Thyroid gland (tissue), 4 donors: Measurements from ENCODE around the gene HES1. TPM values are rescaled to one million over a fixed set of nuclear protein-coding genes. Genes with fewer than 3 reads are reported as not detected.

Source experiments
- DNase-seq, 2 donors: peaks; one replicate each; pipeline ENCODE4 v3.0.0-alpha.2; 2019
- H3K27ac ChIP-seq, 3 donors: fragments of 200-600 bp; sonication (generic); 1 replicate in 2 of 3; 2 replicates in 1 of 3; pipeline ENCODE4 v1.5.1; 2016 to 2019; ENCODE audit warnings: mild to moderate bottlenecking in 1 of 3, moderate library complexity in 1 of 3
- H3K27me3 ChIP-seq: fragments of 200-600 bp; sonication (generic); one replicate; pipeline ENCODE4 v1.5.1; 2019
- H3K36me3 ChIP-seq, 2 donors: fragments of 200-600 bp; sonication (generic); one replicate each; pipeline ENCODE4 v1.5.1; 2016 to 2019
- H3K4me1 ChIP-seq, 2 donors: fragments of 200-600 bp; sonication (generic); one replicate each; pipeline ENCODE4 v1.5.1; 2017 to 2019
- H3K4me3 ChIP-seq, 3 donors: fragments of 200-600 bp; sonication (generic); replicated peaks in 1 of 3; 1 replicate in 2 of 3; 2 replicates in 1 of 3; pipeline ENCODE4 v1.5.1; 2016; ENCODE audit warnings: mild to moderate bottlenecking in 1 of 3
- H3K9me3 ChIP-seq: fragments of 200-600 bp; sonication (generic); one replicate; pipeline ENCODE4 v1.5.1; 2017
- CTCF ChIP-seq, 6 experiments: fragments of 200-600 bp in 3 of 6; fragments of 450-650 bp in 3 of 6; sonication (generic) in 3 of 6; IDR thresholded peaks; one replicate each; pipeline ENCODE4 v1.5.1; 2016 to 2019; ENCODE audit warnings: antibody characterized with exemption in 6 of 6, mild to moderate bottlenecking in 2 of 6, inconsistent platforms in 1 of 6, moderate library complexity in 1 of 6
- POLR2A ChIP-seq, 2 donors: fragments of 450-650 bp; IDR thresholded peaks; one replicate each; pipeline ENCODE4 v1.6.1; 2017; ENCODE audit warnings: antibody characterized with exemption in 2 of 2, mild to moderate bottlenecking in 2 of 2, moderate library complexity in 1 of 2
- WGBS, 2 donors: methylation state at CpG; one replicate each; pipeline ENCODE4 v1.1.5; 2017; 5-methylcytosine and 5-hydroxymethylcytosine counted together
- intact Hi-C: fragments of 100-400 bp; cut with DNase I; formaldehyde crosslinking; loops from one replicate; pipeline ENCODE4 v1.15.1; 2023
- total RNA-seq, 4 donors: library from RNA; depleted of rRNA; stranded (reverse); fragments of >200 nt; gene quantifications; one replicate each; pipeline ENCODE4 v1.2.3, GENCODE V29; 2016

HES1 gene
- total RNA-seq, 4 donors from 2014 or later = 127 to 193 (median 159) TPM

- Histone ChIP-seq H3K4me3 (peak overlapping the region in 2 of 3 donors; percentile 47 to 58), H3K9me3 (no peaks in the 10 kb centered on the region), H3K27ac (peak overlapping the region; percentile 94 to 97 (median 95)), H3K36me3 (peaks cover 4 to 8% of the 10 kb centered on the region in 2 donors), H3K4me1 (peaks cover 27 to 32% of the 10 kb centered on the region in 2 donors), H3K27me3 (no peaks in the 10 kb centered on the region)
- no peak for TF ChIP-seq CTCF (IDR thresholded peaks at IDR 0.05)
- TF ChIP-seq POLR2A (IDR thresholded peaks at IDR 0.05) = no peak
- no peak for DNase-seq
- WGBS, 2 donors = 2 to 3% methylated on average over 4 of the region's 4 CpGs
- intact Hi-C loops = loop anchor here (5.0 kb wide), 2 partner anchors 182 to 353 kb away; no protein-coding TSS in a partner anchor
Measured at GRCh38 chr3:194135516-194135805, 487 bp upstream of the HES1 start.

- WGBS, 2 donors = 0 to 1% methylated on average over 17 of the region's 17 CpGs
- TF ChIP-seq CTCF (IDR thresholded peaks at IDR 0.05) = no peak
- TF ChIP-seq POLR2A (IDR thresholded peaks at IDR 0.05) = no peak
Measured at GRCh38 chr3:194136519-194137007, 615 bp downstream of the HES1 start.

GRCh38 chr3:194137008-194137505 is 1.1 kb downstream of the HES1 start:
- no peak for DNase-seq
- Histone ChIP-seq H3K27ac (peak overlapping the region; percentile 93 to 97 (median 94)), H3K36me3 (peaks cover 4 to 8% of the 10 kb centered on the region in 2 donors), H3K9me3 (no peaks in the 10 kb centered on the region), H3K4me1 (peaks cover 25 to 33% of the 10 kb centered on the region in 2 donors), H3K4me3 (peak overlapping the region; percentile 52 to 97 (median 91)), H3K27me3 (no peaks in the 10 kb centered on the region)
- WGBS, 2 donors = 0 to 1% methylated on average over 21 to 34 of the region's 34 CpGs
- intact Hi-C loops = loop anchor here (5.0 kb wide), 2 partner anchors 180 to 355 kb away; no protein-coding TSS in a partner anchor
- TF ChIP-seq CTCF (IDR thresholded peaks at IDR 0.05) (no peak), POLR2A (IDR thresholded peaks at IDR 0.05) (no peak)

More at GRCh38 chr3:194136519-194137007, 615 bp downstream of the HES1 start:
- peak in 1 of 2 donors; percentile 19 for DNase-seq
- peaks cover 4 to 8% of the 10 kb centered on the region in 2 donors for H3K36me3 ChIP-seq
- H3K4me1 ChIP-seq = peaks cover 23 to 28% of the 10 kb centered on the region in 2 donors
- H3K9me3 ChIP-seq = no peaks in the 10 kb centered on the region
- no peaks in the 10 kb centered on the region for H3K27me3 ChIP-seq
- intact Hi-C loops = loop anchor here (5.0 kb wide), 2 partner anchors 181 to 354 kb away; no protein-coding TSS in a partner anchor
- peak overlapping the region; percentile 52 to 97 (median 91) for H3K4me3 ChIP-seq
- H3K27ac ChIP-seq = peak overlapping the region; percentile 93 to 97 (median 94)

GRCh38 chr3:194137506-194138474 is 1.8 kb downstream of the HES1 start:
- peaks cover 32 to 40% of the 10 kb centered on the region in 2 donors for H3K4me1 ChIP-seq

More at GRCh38 chr3:194137506-194138474, 1.8 kb downstream of the HES1 start:
- intact Hi-C loops = loop anchor here (5.0 kb wide), 2 partner anchors 180 to 355 kb away; no protein-coding TSS in a partner anchor
- peak; percentile 79 to 88 for DNase-seq
- WGBS, 2 donors = 2 to 24% methylated on average over 11 to 29 of the region's 69 CpGs
- TF ChIP-seq CTCF (IDR thresholded peaks at IDR 0.05) = peak in 3 of 6 experiments; percentile 43 to 58 (median 43)
- peak in 1 of 2 donors; percentile 50 for TF ChIP-seq POLR2A (IDR thresholded peaks at IDR 0.05)
- peak overlapping the region; percentile 52 to 97 (median 91) for H3K4me3 ChIP-seq
- H3K27ac ChIP-seq = peak overlapping the region; percentile 93 to 97 (median 94)
- H3K9me3 ChIP-seq = no peaks in the 10 kb centered on the region
- peaks cover 4 to 8% of the 10 kb centered on the region in 2 donors for H3K36me3 ChIP-seq
- H3K27me3 ChIP-seq = no peaks in the 10 kb centered on the region
